SK-N-SH (cell line): ENCODE measurements around the gene SFT2D1. TPM values are rescaled to one million over a fixed set of nuclear protein-coding genes. Genes with fewer than 3 reads are reported as not detected.
"Not testable (repeated sequence)": the region's sequence is repeated elsewhere in the genome, so short reads cannot be mapped to it uniquely, and the experiment has no call there.

ENCODE experiments used
- CTCF ChIA-PET: fragments of 300-600, 350-600 bp; formaldehyde crosslinking; extraction: SDS; loops from one replicate; lab custom pipeline; 2021; lab: Yijun Ruan, JAX
- POLR2A ChIA-PET: fragments of 350-600 bp; sonication (Branson Sonifier 250); formaldehyde crosslinking; extraction: SDS; loops from one replicate; lab custom pipeline; 2020; ENCODE audit warnings: antibody characterized with exemption, inconsistent platforms; lab: Yijun Ruan, JAX
- DNase-seq: peaks from one replicate; pipeline ENCODE4 v3.0.0; 2012
- H2AFZ ChIP-seq: fragments of 200-600 bp; sonication (generic); 2 replicates; pipeline ENCODE4 v1.8.1; 2016; ENCODE audit warnings: antibody characterized with exemption, mild to moderate bottlenecking, low read depth
- H3F3A ChIP-seq: fragments of 200-600 bp; sonication (generic); replicated peaks from 2 replicates; pipeline ENCODE3; 2016; ENCODE audit warnings: antibody characterized with exemption, mild to moderate bottlenecking; ENCODE audit not compliant: insufficient read depth
- H3K27ac ChIP-seq, 2 experiments: fragments of 200-500 bp in 1 of 2; fragments of 200-600 bp in 1 of 2; sonication (Bioruptor generic) in 1 of 2; sonication (generic), shearing (Covaris generic) in 1 of 2; 2 replicates each; pipeline versions ENCODE4 v1.5.1 to v1.6.1; 2014 to 2016; ENCODE audit warnings: low read depth in 2 of 2, inconsistent platforms in 1 of 2, low read length in 1 of 2, mild to moderate bottlenecking in 1 of 2, mixed read lengths in 1 of 2
- H3K27me3 ChIP-seq: fragments of 200-600 bp; sonication (generic), shearing (Covaris generic); 2 replicates; pipeline ENCODE4 v1.6.1; 2016; ENCODE audit warnings: mixed run types; ENCODE audit not compliant: insufficient read depth
- H3K36me3 ChIP-seq, 2 experiments: fragments of 200-500 bp in 1 of 2; fragments of 200-600 bp in 1 of 2; sonication (Bioruptor generic) in 1 of 2; sonication (generic) in 1 of 2; replicated peaks in 1 of 2; 2 replicates each; pipeline versions ENCODE3 to v1.5.1; 2014 to 2016; ENCODE audit warnings: low read length in 1 of 2, mild to moderate bottlenecking in 1 of 2; ENCODE audit not compliant: insufficient read depth in 2 of 2, control insufficient read depth in 1 of 2
- H3K4me1 ChIP-seq, 2 experiments: fragments of 200-500 bp in 1 of 2; fragments of 200-600 bp in 1 of 2; sonication (Bioruptor generic) in 1 of 2; sonication (generic), shearing (Covaris generic) in 1 of 2; 2 replicates each; pipeline versions ENCODE4 v1.5.1 to v1.6.1; 2014 to 2016; ENCODE audit warnings: low read depth in 1 of 2, low read length in 1 of 2, mixed run types in 1 of 2; ENCODE audit not compliant: insufficient read depth in 2 of 2, control insufficient read depth in 1 of 2
- H3K4me2 ChIP-seq: fragments of 200-600 bp; sonication (generic), shearing (Covaris generic); 2 replicates; pipeline ENCODE4 v1.6.1; 2017; ENCODE audit warnings: mixed run types
- H3K4me3 ChIP-seq, 2 experiments: fragments of 200-500 bp in 1 of 2; fragments of 200-600 bp in 1 of 2; sonication (Bioruptor generic) in 1 of 2; sonication (generic), shearing (Covaris generic) in 1 of 2; 2 replicates each; pipeline versions ENCODE4 v1.5.1 to v1.8.1; 2014 to 2016; ENCODE audit warnings: low read depth in 2 of 2, inconsistent platforms in 1 of 2, low read length in 1 of 2, mild to moderate bottlenecking in 1 of 2, mixed read lengths in 1 of 2, moderate library complexity in 1 of 2
- H3K79me2 ChIP-seq: fragments of 200-600 bp; sonication (generic); 2 replicates; pipeline ENCODE4 v1.8.1; 2017; ENCODE audit warnings: mild to moderate bottlenecking; ENCODE audit not compliant: insufficient read depth
- H3K9ac ChIP-seq: fragments of 200-600 bp; sonication (generic); 2 replicates; pipeline ENCODE4 v1.6.1; 2017; ENCODE audit warnings: mixed run types
- H3K9me2 ChIP-seq: fragments of 200-600 bp; sonication (generic); 2 replicates; pipeline ENCODE4 v1.6.1; 2017; ENCODE audit warnings: mixed run types
- H3K9me3 ChIP-seq: fragments of 200-600 bp; sonication (generic); 2 replicates; pipeline ENCODE4 v1.6.1; 2017; ENCODE audit warnings: mixed run types, mild to moderate bottlenecking, moderate library complexity
- H4K20me1 ChIP-seq: fragments of 200-600 bp; sonication (generic); 2 replicates; pipeline ENCODE4 v1.6.1; 2017; ENCODE audit warnings: mild to moderate bottlenecking, mixed run types; ENCODE audit not compliant: insufficient read depth
- ELF1 ChIP-seq: IDR thresholded peaks from 2 replicates; pipeline ENCODE4 v1.4.0; 2012
- EZH2phosphoT487 ChIP-seq: fragments of 200-600 bp; sonication (generic); IDR thresholded peaks from 2 replicates; pipeline ENCODE4 v1.6.1; 2017; ENCODE audit warnings: low read depth, mixed run types, mild to moderate bottlenecking, antibody characterized with exemption, moderate library complexity, borderline replicate concordance
- FOSL2 ChIP-seq: IDR thresholded peaks from 2 replicates; pipeline ENCODE4 v1.4.0; 2012; ENCODE audit warnings: low read depth, mild to moderate bottlenecking, moderate library complexity, borderline replicate concordance
- FOXJ3 ChIP-seq: sonication (generic); formaldehyde crosslinking; IDR thresholded peaks from 2 replicates; pipeline ENCODE4 v1.5.1; 2020; ENCODE audit warnings: mild to moderate bottlenecking, missing genetic modification reagents
- FOXM1 ChIP-seq: IDR thresholded peaks from 2 replicates; pipeline ENCODE4 v1.4.0; 2012; ENCODE audit warnings: low read depth, mild to moderate bottlenecking
- GABPA ChIP-seq: IDR thresholded peaks from 2 replicates; pipeline ENCODE4 v1.4.0; 2012; ENCODE audit warnings: low read depth, mild to moderate bottlenecking
- IRF3 ChIP-seq: fragments of 150-350 bp; IDR thresholded peaks from 2 replicates; pipeline ENCODE4 v1.6.1; 2016; ENCODE audit warnings: mild to moderate bottlenecking, low read depth, low read length
- PBX3 ChIP-seq: IDR thresholded peaks from 2 replicates; pipeline ENCODE4; 2012
- RFX5 ChIP-seq: IDR thresholded peaks from 2 replicates; pipeline ENCODE4 v1.6.1; 2012; ENCODE audit warnings: mild to moderate bottlenecking, improper control_type of control experiment, low read length
- RXRA ChIP-seq: IDR thresholded peaks from 2 replicates; pipeline ENCODE4 v1.4.0; 2012; ENCODE audit warnings: low read depth, mild to moderate bottlenecking, borderline replicate concordance
- SIN3A ChIP-seq: IDR thresholded peaks from 2 replicates; pipeline ENCODE4 v1.6.1; 2012; ENCODE audit warnings: low read depth, mild to moderate bottlenecking, low read length, moderate library complexity, borderline replicate concordance
- SMC3 ChIP-seq: IDR thresholded peaks from 2 replicates; pipeline ENCODE4 v1.6.1; 2012; ENCODE audit warnings: low read depth, low read length, improper control_type of control experiment
- TAF1 ChIP-seq: IDR thresholded peaks from 2 replicates; pipeline ENCODE4 v1.6.1; 2012; ENCODE audit warnings: low read depth, mild to moderate bottlenecking, low read length, moderate library complexity, borderline replicate concordance
- TCF12 ChIP-seq: IDR thresholded peaks from 2 replicates; pipeline ENCODE4 v1.4.0; 2012
- TEAD4 ChIP-seq: IDR thresholded peaks from 2 replicates; pipeline ENCODE4 v1.4.0; 2012; ENCODE audit warnings: mild to moderate bottlenecking, borderline replicate concordance; ENCODE audit not compliant: insufficient read depth
- USF2 ChIP-seq: fragments of 150-350 bp; IDR thresholded peaks from 2 replicates; pipeline ENCODE4 v1.6.1; 2017; ENCODE audit warnings: antibody characterized with exemption, low read length, low read depth, borderline replicate concordance
- WGBS: methylation state at CpG from one replicate; pipeline ENCODE4 v1.1.6; 2017; ENCODE audit warnings: low lambda C conversion rate; 5-methylcytosine and 5-hydroxymethylcytosine counted together
- polyA plus RNA-seq, 3 experiments: library from polyadenylated mRNA; depleted of rRNA; stranded (reverse); fragments of >200 nt; gene quantifications; 2 replicates each; pipeline ENCODE4 v1.2.3, GENCODE V29; 2012

SFT2D1 gene
- polyA plus RNA-seq, 1 of the 3 experiments (the other 2 are of a cell fraction) = 131 TPM

- DNase-seq = no peak
- H3K27me3 ChIP-seq = no peaks in the 10 kb centered on the region
- ChIA-PET POLR2A (no interaction called here), CTCF (interaction anchor here (1.1 to 2.4 kb wide), 4 partner anchors 11 to 112 kb away, joined by 3 to 15 read pairs (median 7); no protein-coding TSS in a partner anchor)
- H3K9me2 ChIP-seq = 0 out of 2 replicates have a peak, but pooled peaks cover 3% of the 10 kb centered on the region
- no peaks in the 10 kb centered on the region for H4K20me1 ChIP-seq
- no peak overlapping the region for H3K27ac ChIP-seq
- H3K4me3 ChIP-seq = no peak overlapping the region
- H3K9me3 ChIP-seq = no peaks in the 10 kb centered on the region
- no peaks in the 10 kb centered on the region for H3K4me1 ChIP-seq
- no peak overlapping the region for H2AFZ ChIP-seq
- H3K4me2 ChIP-seq = no peak overlapping the region
- TF ChIP-seq FOXM1 (no peak), FOXJ3 (no peak), PBX3 (no peak), RFX5 (no peak), USF2 (no peak), TEAD4 (no peak), IRF3 (no peak), FOSL2 (no peak), EZH2phosphoT487 (no peak), TCF12 (no peak), SMC3 (no peak), TAF1 (no peak), GABPA (no peak), ELF1 (no peak), SIN3A (no peak), RXRA (no peak)
- no peaks in the 10 kb centered on the region for H3K79me2 ChIP-seq
- peaks cover 16% of the 10 kb centered on the region for H3F3A ChIP-seq
- no peaks in the 10 kb centered on the region for H3K36me3 ChIP-seq
- no peak overlapping the region for H3K9ac ChIP-seq
- WGBS = 78% methylated on average over 5 of the region's 5 CpGs
Measured at GRCh38 chr6:166387642-166388289, 45.4 kb upstream of the SFT2D1 start.

GRCh38 chr6:166387098-166387497 lies 44.8 kb upstream of the SFT2D1 start:
- peaks cover 16% of the 10 kb centered on the region for H3F3A ChIP-seq
- WGBS = 89% methylated on average over 9 of the region's 9 CpGs
- H3K4me3 ChIP-seq, H3K4me1 ChIP-seq, H3K36me3 ChIP-seq, H3K9me2 ChIP-seq, H3K79me2 ChIP-seq, H2AFZ ChIP-seq, H4K20me1 ChIP-seq, POLR2A ChIA-PET, H3K9ac ChIP-seq, H3K9me3 ChIP-seq, H3K27ac ChIP-seq, H3K4me2 ChIP-seq, H3K27me3 ChIP-seq, DNase-seq: not testable (repeated sequence)
- CTCF ChIA-PET = interaction anchor here (0.6 to 2.4 kb wide), 5 partner anchors 12 to 74 kb away, joined by 3 to 15 read pairs (median 5); no protein-coding TSS in a partner anchor
